NB4 (cell line): ENCODE results near the gene TOMT.
"Not testable (repeated sequence)": the region's sequence is repeated elsewhere in the genome, so short reads cannot be mapped to it uniquely, and the experiment has no call there.

Experiments used
- MYC ChIP-seq: IDR thresholded peaks from 2 replicates; pipeline ENCODE4 v1.6.1; 2011; ENCODE audit warnings: low read depth, low read length
- POLR2A ChIP-seq: IDR thresholded peaks from 2 replicates; pipeline ENCODE4 v1.6.1; 2011; ENCODE audit warnings: mild to moderate bottlenecking; ENCODE audit not compliant: insufficient read length; ENCODE audit errors: extremely low read depth
- TF ChIP-seq, protein P1 (sequence below): IDR thresholded peaks from one replicate; pipeline ENCODE4 v1.5.1; 2012; ENCODE audit warnings: low read depth, low read length
- TF ChIP-seq, protein P2 (sequence below): IDR thresholded peaks from 2 replicates; pipeline ENCODE4 v1.6.1; 2011; ENCODE audit warnings: low read depth, low read length

DNA sequence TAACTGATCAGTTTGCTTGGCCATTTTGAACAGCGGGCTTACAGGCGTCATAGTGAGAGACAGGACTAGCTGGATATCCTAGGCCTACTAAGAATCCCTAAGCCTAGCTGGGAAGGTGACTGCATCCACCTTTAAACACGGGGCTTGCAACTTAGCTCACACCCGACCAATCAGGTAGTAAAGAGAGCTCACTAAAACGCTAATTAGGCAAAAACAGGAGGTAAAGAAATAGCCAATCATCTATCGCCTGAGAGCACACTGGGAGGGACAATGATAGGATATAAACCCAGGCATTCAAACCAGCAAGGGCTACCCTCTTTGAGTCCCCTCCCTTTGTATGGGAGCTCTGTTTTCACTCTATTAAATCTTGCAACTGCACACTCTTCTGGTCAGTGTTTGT is 48.1 kb downstream of the TOMT start:
- TF ChIP-seq, protein P1, sequence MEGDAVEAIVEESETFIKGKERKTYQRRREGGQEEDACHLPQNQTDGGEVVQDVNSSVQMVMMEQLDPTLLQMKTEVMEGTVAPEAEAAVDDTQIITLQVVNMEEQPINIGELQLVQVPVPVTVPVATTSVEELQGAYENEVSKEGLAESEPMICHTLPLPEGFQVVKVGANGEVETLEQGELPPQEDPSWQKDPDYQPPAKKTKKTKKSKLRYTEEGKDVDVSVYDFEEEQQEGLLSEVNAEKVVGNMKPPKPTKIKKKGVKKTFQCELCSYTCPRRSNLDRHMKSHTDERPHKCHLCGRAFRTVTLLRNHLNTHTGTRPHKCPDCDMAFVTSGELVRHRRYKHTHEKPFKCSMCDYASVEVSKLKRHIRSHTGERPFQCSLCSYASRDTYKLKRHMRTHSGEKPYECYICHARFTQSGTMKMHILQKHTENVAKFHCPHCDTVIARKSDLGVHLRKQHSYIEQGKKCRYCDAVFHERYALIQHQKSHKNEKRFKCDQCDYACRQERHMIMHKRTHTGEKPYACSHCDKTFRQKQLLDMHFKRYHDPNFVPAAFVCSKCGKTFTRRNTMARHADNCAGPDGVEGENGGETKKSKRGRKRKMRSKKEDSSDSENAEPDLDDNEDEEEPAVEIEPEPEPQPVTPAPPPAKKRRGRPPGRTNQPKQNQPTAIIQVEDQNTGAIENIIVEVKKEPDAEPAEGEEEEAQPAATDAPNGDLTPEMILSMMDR = not testable (repeated sequence)
- TF ChIP-seq, protein P2, sequence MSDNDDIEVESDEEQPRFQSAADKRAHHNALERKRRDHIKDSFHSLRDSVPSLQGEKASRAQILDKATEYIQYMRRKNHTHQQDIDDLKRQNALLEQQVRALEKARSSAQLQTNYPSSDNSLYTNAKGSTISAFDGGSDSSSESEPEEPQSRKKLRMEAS = not testable (repeated sequence)
- TF ChIP-seq POLR2A, MYC: not testable (repeated sequence)
